T-helper 1 cell treated with Interleukin-12 subunit alpha and Interleukin-12 subunit beta and Interleukin-4 antibody, amounts not matched to agents 30 μg/mL and 1 μg/mL, for 36 hours (primary cell): Measurements from ENCODE around the gene CEP95.
A peak's percentile ranks its signal among the peaks of the same experiment; 100 is the strongest.
"Not testable (repeated sequence)": the region's sequence is repeated elsewhere in the genome, so short reads cannot be mapped to it uniquely, and the experiment has no call there.

Source experiments
- H3K27ac Mint-ChIP-seq: one replicate; pipeline ENCODE4 v1.8.0; 2021; ENCODE audit warnings: mild to moderate bottlenecking, mixed read lengths
- H3K27me3 Mint-ChIP-seq: one replicate; pipeline ENCODE4 v1.8.0; 2021; ENCODE audit warnings: low read depth, mixed read lengths
- H3K36me3 Mint-ChIP-seq: one replicate; pipeline ENCODE4 v1.8.0; 2021; ENCODE audit warnings: low read depth, mixed read lengths
- H3K4me1 Mint-ChIP-seq: one replicate; pipeline ENCODE4 v1.8.0; 2021; ENCODE audit warnings: low read depth, mixed read lengths
- H3K4me3 Mint-ChIP-seq: one replicate; pipeline ENCODE4 v1.8.0; 2021; ENCODE audit warnings: mild to moderate bottlenecking, moderate library complexity, mixed read lengths
- H3K9me3 Mint-ChIP-seq: one replicate; pipeline ENCODE4 v1.8.0; 2021; ENCODE audit warnings: mixed read lengths

Gene CEP95

GRCh38 chr17:64554028-64554637 is 47.4 kb downstream of the CEP95 start:
- no peak overlapping the region for H3K27ac Mint-ChIP-seq
- H3K4me3 Mint-ChIP-seq: no peak overlapping the region
- H3K36me3 Mint-ChIP-seq: peaks cover 8% of the 10 kb centered on the region
- no peaks in the 10 kb centered on the region for H3K4me1 Mint-ChIP-seq
- H3K27me3 Mint-ChIP-seq: no peaks in the 10 kb centered on the region
- no peaks in the 10 kb centered on the region for H3K9me3 Mint-ChIP-seq

GRCh38 chr17:64555281-64555680 is 48.5 kb downstream of the CEP95 start:
- H3K27me3 Mint-ChIP-seq: no peaks in the 10 kb centered on the region
- H3K27ac Mint-ChIP-seq: no peak overlapping the region
- H3K36me3 Mint-ChIP-seq: peaks cover 6% of the 10 kb centered on the region
- H3K4me3 Mint-ChIP-seq: no peak overlapping the region
- no peaks in the 10 kb centered on the region for H3K4me1 Mint-ChIP-seq
- H3K9me3 Mint-ChIP-seq: no peaks in the 10 kb centered on the region

- Mint-ChIP-seq H3K4me1 (no peaks in the 10 kb centered on the region), H3K27ac (no peak overlapping the region), H3K36me3 (peaks cover 10% of the 10 kb centered on the region), H3K9me3 (no peaks in the 10 kb centered on the region), H3K4me3 (no peak overlapping the region), H3K27me3 (no peaks in the 10 kb centered on the region)
These were observed 57.3 kb downstream of the CEP95 start for GRCh38 chr17:64564098-64564497.

- no peaks in the 10 kb centered on the region for H3K4me1 Mint-ChIP-seq
- H3K27ac Mint-ChIP-seq: no peak overlapping the region
- no peaks in the 10 kb centered on the region for H3K9me3 Mint-ChIP-seq
- no peak overlapping the region for H3K4me3 Mint-ChIP-seq
- peaks cover 10% of the 10 kb centered on the region for H3K36me3 Mint-ChIP-seq
- H3K27me3 Mint-ChIP-seq: no peaks in the 10 kb centered on the region
These were observed 58.8 kb downstream of the CEP95 start for GRCh38 chr17:64565563-64565962.

GRCh38 chr17:64571746-64572145 is 65.0 kb downstream of the CEP95 start:
- Mint-ChIP-seq H3K27me3 (no peaks in the 10 kb centered on the region), H3K4me1 (peaks cover 8% of the 10 kb centered on the region), H3K36me3 (peaks cover 4% of the 10 kb centered on the region), H3K9me3 (no peaks in the 10 kb centered on the region), H3K27ac (no peak overlapping the region), H3K4me3 (no peak overlapping the region)

GRCh38 chr17:64572682-64573154 is 65.9 kb downstream of the CEP95 start:
- Mint-ChIP-seq H3K9me3 (no peaks in the 10 kb centered on the region), H3K27ac (peak overlapping the region; percentile 85), H3K4me3 (peak overlapping the region; percentile 31), H3K27me3 (no peaks in the 10 kb centered on the region), H3K36me3 (peaks cover 8% of the 10 kb centered on the region), H3K4me1 (peaks cover 8% of the 10 kb centered on the region)

- peak overlapping the region; percentile 43 for H3K27ac Mint-ChIP-seq
- H3K9me3 Mint-ChIP-seq: no peaks in the 10 kb centered on the region
- no peak overlapping the region for H3K4me3 Mint-ChIP-seq
- peaks cover 10% of the 10 kb centered on the region for H3K36me3 Mint-ChIP-seq
- H3K4me1 Mint-ChIP-seq: peaks cover 8% of the 10 kb centered on the region
- no peaks in the 10 kb centered on the region for H3K27me3 Mint-ChIP-seq
These were observed 66.4 kb downstream of the CEP95 start for GRCh38 chr17:64573214-64573613.

- peaks cover 8% of the 10 kb centered on the region for H3K4me1 Mint-ChIP-seq
- peaks cover 10% of the 10 kb centered on the region for H3K36me3 Mint-ChIP-seq
- no peaks in the 10 kb centered on the region for H3K27me3 Mint-ChIP-seq
- H3K9me3 Mint-ChIP-seq: no peaks in the 10 kb centered on the region
- no peak overlapping the region for H3K4me3 Mint-ChIP-seq
- H3K27ac Mint-ChIP-seq: no peak overlapping the region
These were observed 67.9 kb downstream of the CEP95 start for GRCh38 chr17:64574646-64575045.

- Mint-ChIP-seq H3K4me3 (no peak overlapping the region), H3K27me3 (no peaks in the 10 kb centered on the region), H3K36me3 (peaks cover 12% of the 10 kb centered on the region), H3K27ac (no peak overlapping the region), H3K4me1 (peaks cover 10% of the 10 kb centered on the region), H3K9me3 (no peaks in the 10 kb centered on the region)
These were observed 68.7 kb downstream of the CEP95 start for GRCh38 chr17:64575431-64575830.

- not testable (repeated sequence) for H3K27me3 Mint-ChIP-seq, H3K9me3 Mint-ChIP-seq, H3K4me3 Mint-ChIP-seq, H3K27ac Mint-ChIP-seq
- Mint-ChIP-seq H3K36me3 (peaks cover 21% of the 10 kb centered on the region), H3K4me1 (peaks cover 18% of the 10 kb centered on the region)
These were observed 70.2 kb downstream of the CEP95 start for GRCh38 chr17:64577025-64577424.

GRCh38 chr17:64579917-64580316 is 73.1 kb downstream of the CEP95 start:
- Mint-ChIP-seq H3K4me3 (no peak overlapping the region), H3K4me1 (peaks cover 9% of the 10 kb centered on the region), H3K36me3 (peaks cover 21% of the 10 kb centered on the region), H3K27me3 (no peaks in the 10 kb centered on the region), H3K9me3 (no peaks in the 10 kb centered on the region), H3K27ac (no peak overlapping the region)

GRCh38 chr17:64580384-64581315 is 73.9 kb downstream of the CEP95 start:
- Mint-ChIP-seq H3K27ac (no peak overlapping the region), H3K9me3 (no peaks in the 10 kb centered on the region), H3K4me1 (peaks cover 9% of the 10 kb centered on the region), H3K4me3 (no peak overlapping the region), H3K36me3 (peaks cover 21% of the 10 kb centered on the region), H3K27me3 (no peaks in the 10 kb centered on the region)

GRCh38 chr17:64583038-64583437 is 76.3 kb downstream of the CEP95 start:
- H3K4me3 Mint-ChIP-seq: no peak overlapping the region
- H3K36me3 Mint-ChIP-seq: peaks cover 12% of the 10 kb centered on the region
- H3K9me3 Mint-ChIP-seq: no peaks in the 10 kb centered on the region
- H3K4me1 Mint-ChIP-seq: peaks cover 9% of the 10 kb centered on the region
- H3K27me3 Mint-ChIP-seq: no peaks in the 10 kb centered on the region
- no peak overlapping the region for H3K27ac Mint-ChIP-seq

GRCh38 chr17:64585146-64585545 is 78.4 kb downstream of the CEP95 start:
- H3K36me3 Mint-ChIP-seq: peaks cover 9% of the 10 kb centered on the region
- H3K4me1 Mint-ChIP-seq: peaks cover 9% of the 10 kb centered on the region
- H3K27ac Mint-ChIP-seq: no peak overlapping the region
- H3K4me3 Mint-ChIP-seq: no peak overlapping the region
- H3K27me3 Mint-ChIP-seq: no peaks in the 10 kb centered on the region
- no peaks in the 10 kb centered on the region for H3K9me3 Mint-ChIP-seq
